Measurements from ENCODE around the gene COL6A5.
"Not testable (repeated sequence)": the region's sequence is repeated elsewhere in the genome, so short reads cannot be mapped to it uniquely, and the experiment has no call there.

COL6A5 gene

GRCh38 chr3:130389743-130390478, 44.4 kb downstream of the COL6A5 start:
- DNase-seq: no peak

- no peak for DNase-seq
Measured at GRCh38 chr3:130392266-130392665, 46.8 kb downstream of the COL6A5 start.

- DNase-seq: no peak
Measured at GRCh38 chr3:130393594-130393993, 48.1 kb downstream of the COL6A5 start.

- DNase-seq: no peak
Measured at GRCh38 chr3:130395331-130395730, 49.9 kb downstream of the COL6A5 start.

- DNase-seq: no peak
Measured at GRCh38 chr3:130395916-130396315, 50.4 kb downstream of the COL6A5 start.

GRCh38 chr3:130404401-130404800, 58.9 kb downstream of the COL6A5 start:
- no peak for DNase-seq

- DNase-seq: no peak
Measured at GRCh38 chr3:130405956-130406355, 60.5 kb downstream of the COL6A5 start.

GRCh38 chr3:130408253-130408652, 62.8 kb downstream of the COL6A5 start:
- not testable (repeated sequence) for DNase-seq

- no peak for DNase-seq
Measured at GRCh38 chr3:130411320-130411719, 65.8 kb downstream of the COL6A5 start.

- DNase-seq: no peak
Measured at GRCh38 chr3:130412991-130413560, 67.6 kb downstream of the COL6A5 start.

GRCh38 chr3:130414457-130414856, 69.0 kb downstream of the COL6A5 start:
- no peak for DNase-seq

GRCh38 chr3:130420466-130420865, 75.0 kb downstream of the COL6A5 start:
- no peak for DNase-seq

GRCh38 chr3:130423064-130423463, 77.6 kb downstream of the COL6A5 start:
- no peak for DNase-seq

- DNase-seq: no peak
Measured at GRCh38 chr3:130424837-130425236, 79.4 kb downstream of the COL6A5 start.

- DNase-seq: no peak
Measured at GRCh38 chr3:130425484-130425883, 80.0 kb downstream of the COL6A5 start.

- DNase-seq: no peak
Measured at GRCh38 chr3:130426206-130426605, 80.7 kb downstream of the COL6A5 start.

GRCh38 chr3:130428871-130429712, 83.6 kb downstream of the COL6A5 start:
- no peak for DNase-seq

- no peak for DNase-seq
Measured at GRCh38 chr3:130429713-130430023, 84.2 kb downstream of the COL6A5 start.

GRCh38 chr3:130430266-130430665, 84.8 kb downstream of the COL6A5 start:
- no peak for DNase-seq

GRCh38 chr3:130432086-130432485, 86.6 kb downstream of the COL6A5 start:
- DNase-seq: not testable (repeated sequence)

GRCh38 chr3:130433306-130433705, 87.8 kb downstream of the COL6A5 start:
- no peak for DNase-seq

GRCh38 chr3:130442284-130442683, 96.8 kb downstream of the COL6A5 start:
- no peak for DNase-seq

- not testable (repeated sequence) for DNase-seq
Measured at GRCh38 chr3:130446840-130447239, 101.4 kb downstream of the COL6A5 start.

- DNase-seq: not testable (repeated sequence)
Measured at GRCh38 chr3:130448155-130448554, 102.7 kb downstream of the COL6A5 start.

Data from stimulated activated CD4-positive, alpha-beta T cell treated with anti-CD3 and anti-CD28 coated beads, Interleukin-2, amount 100 ng/mL, for 24 hours (primary cell).